Keratinocyte (primary cell): ENCODE results near the gene ARHGAP8. TPM values are rescaled to one million over a fixed set of nuclear protein-coding genes. Genes with fewer than 3 reads are reported as not detected.

Experiments used
- DNase-seq: peaks from one replicate; pipeline ENCODE4 v3.0.0-alpha.2; 2011; ENCODE audit warnings: low read depth, missing footprints, low spot score
- FAIRE-seq: peaks from 2 replicates; lab custom pipeline; 2011; peaks lifted over from hg19 to GRCh38; lab: Jason Lieb, UNC
- H2AFZ ChIP-seq: 2 replicates; pipeline ENCODE4 v1.6.0; 2012; ENCODE audit warnings: low read length, control low read depth, inconsistent platforms; ENCODE audit not compliant: control insufficient read depth
- H3K27ac ChIP-seq: 2 replicates; pipeline ENCODE4 v1.5.1; 2011; ENCODE audit warnings: low read length; ENCODE audit not compliant: control insufficient read depth, insufficient read depth
- H3K27me3 ChIP-seq: 3 replicates; pipeline ENCODE4 v1.6.0; 2011; ENCODE audit warnings: low read length; ENCODE audit not compliant: control insufficient read depth, insufficient read depth; ENCODE audit errors: extremely low read depth
- H3K36me3 ChIP-seq, 2 experiments: 2 replicates in 1 of 2; 3 replicates in 1 of 2; pipeline ENCODE4 v1.5.1; 2011; ENCODE audit warnings: low read length in 2 of 2, mild to moderate bottlenecking in 1 of 2; ENCODE audit not compliant: control insufficient read depth in 2 of 2, insufficient read depth in 2 of 2; ENCODE audit errors: extremely low read depth in 1 of 2
- H3K4me1 ChIP-seq: 3 replicates; pipeline ENCODE4 v1.5.1; 2011; ENCODE audit warnings: low read length; ENCODE audit not compliant: control insufficient read depth, insufficient read depth; ENCODE audit errors: extremely low read depth
- H3K4me2 ChIP-seq: 3 replicates; pipeline ENCODE4 v1.6.0; 2011; ENCODE audit warnings: low read depth, low read length; ENCODE audit not compliant: control insufficient read depth, insufficient read depth; ENCODE audit errors: extremely low read depth
- H3K4me3 ChIP-seq, 3 experiments: fragments of 200-600 bp in 1 of 3; sonication (generic) in 1 of 3; 2 replicates in 2 of 3; 3 replicates in 1 of 3; pipeline ENCODE4 v1.5.1; 2011 to 2016; ENCODE audit warnings: low read length in 3 of 3, mild to moderate bottlenecking in 3 of 3, control low read depth in 2 of 3, inconsistent platforms in 1 of 3, low read depth in 1 of 3, mixed read lengths in 1 of 3, mixed run types in 1 of 3, moderate library complexity in 1 of 3; ENCODE audit not compliant: control insufficient read depth in 2 of 3, insufficient read depth in 2 of 3; ENCODE audit errors: extremely low read depth in 1 of 3
- H3K79me2 ChIP-seq: 2 replicates; pipeline ENCODE4 v1.6.0; 2012; ENCODE audit warnings: low read length; ENCODE audit not compliant: control insufficient read depth, insufficient read depth
- H3K9ac ChIP-seq: 3 replicates; pipeline ENCODE4 v1.6.0; 2011; ENCODE audit warnings: low read length; ENCODE audit not compliant: control insufficient read depth, insufficient read depth; ENCODE audit errors: extremely low read depth
- H3K9me1 ChIP-seq: 3 replicates; pipeline ENCODE4 v1.6.0; 2011; ENCODE audit warnings: low read length; ENCODE audit not compliant: control insufficient read depth, insufficient read depth; ENCODE audit errors: extremely low read depth
- H3K9me3 ChIP-seq: 2 replicates; pipeline ENCODE4 v1.5.1; 2012; ENCODE audit warnings: low read depth, low read length; ENCODE audit not compliant: control insufficient read depth
- H4K20me1 ChIP-seq: 3 replicates; pipeline ENCODE4 v1.6.0; 2011; ENCODE audit warnings: low read length; ENCODE audit not compliant: control insufficient read depth, insufficient read depth; ENCODE audit errors: extremely low read depth
- EZH2 ChIP-seq: IDR thresholded peaks from one replicate; pipeline ENCODE4 v1.6.1; 2012; ENCODE audit warnings: inconsistent platforms, mild to moderate bottlenecking, low read length, moderate library complexity
- dilution Hi-C: fragments of 300-500 bp; cut with MboI; formaldehyde crosslinking; loops from one replicate; pipeline ENCODE4 v1.7.0; 2020; ENCODE audit warnings: low sequenced_read_pairs; ENCODE audit not compliant: extremely low pct_ligation_motif_present
- polyA plus RNA-seq, 5 experiments: library from polyadenylated mRNA; depleted of rRNA in 3 of 5; stranded (reverse) in 3 of 5; stranded (forward) in 1 of 5; unstranded in 1 of 5; fragments of >200 nt; gene quantifications; 1 replicate in 1 of 5; 2 replicates in 3 of 5; 3 replicates in 1 of 5; pipeline versions ENCODE4 v1.2.1 to v1.2.3, GENCODE V29; 2011 to 2012; ENCODE audit warnings: missing spikeins in 2 of 5, low read depth in 1 of 5, low replicate concordance in 1 of 5
- TF ChIP-seq, protein P1 (sequence below), 3 experiments: IDR thresholded peaks in 1 of 3; conservative IDR thresholded peaks in 1 of 3; optimal IDR thresholded peaks in 1 of 3; 2 replicates in 2 of 3; 3 replicates in 1 of 3; pipeline versions ENCODE3 to v1.5.1; 2011; ENCODE audit warnings: low read length in 3 of 3, mild to moderate bottlenecking in 3 of 3, moderate library complexity in 2 of 3, control low read depth in 1 of 3, inconsistent platforms in 1 of 3; ENCODE audit not compliant: insufficient read depth in 2 of 3; ENCODE audit errors: extremely low read depth in 1 of 3

The ARHGAP8 gene
- polyA plus RNA-seq, 1 donor (not counting 4 experiments of a cell fraction or from before 2014, with no cell fraction given) = 21.3 TPM

- Histone ChIP-seq H4K20me1 (no peaks in the 10 kb centered on the region), H3K79me2 (no peaks in the 10 kb centered on the region), H3K27ac (no peak overlapping the region), H3K36me3 (peaks cover 15 to 19% of the 10 kb centered on the region in 2 experiments), H3K4me3 (no peak overlapping the region), H3K9ac (no peak overlapping the region), H3K4me2 (no peak overlapping the region), H2AFZ (no peak overlapping the region), H3K4me1 (no peaks in the 10 kb centered on the region), H3K27me3 (no peaks in the 10 kb centered on the region), H3K9me3 (no peaks in the 10 kb centered on the region), H3K9me1 (no peaks in the 10 kb centered on the region)
- TF ChIP-seq, protein P1, sequence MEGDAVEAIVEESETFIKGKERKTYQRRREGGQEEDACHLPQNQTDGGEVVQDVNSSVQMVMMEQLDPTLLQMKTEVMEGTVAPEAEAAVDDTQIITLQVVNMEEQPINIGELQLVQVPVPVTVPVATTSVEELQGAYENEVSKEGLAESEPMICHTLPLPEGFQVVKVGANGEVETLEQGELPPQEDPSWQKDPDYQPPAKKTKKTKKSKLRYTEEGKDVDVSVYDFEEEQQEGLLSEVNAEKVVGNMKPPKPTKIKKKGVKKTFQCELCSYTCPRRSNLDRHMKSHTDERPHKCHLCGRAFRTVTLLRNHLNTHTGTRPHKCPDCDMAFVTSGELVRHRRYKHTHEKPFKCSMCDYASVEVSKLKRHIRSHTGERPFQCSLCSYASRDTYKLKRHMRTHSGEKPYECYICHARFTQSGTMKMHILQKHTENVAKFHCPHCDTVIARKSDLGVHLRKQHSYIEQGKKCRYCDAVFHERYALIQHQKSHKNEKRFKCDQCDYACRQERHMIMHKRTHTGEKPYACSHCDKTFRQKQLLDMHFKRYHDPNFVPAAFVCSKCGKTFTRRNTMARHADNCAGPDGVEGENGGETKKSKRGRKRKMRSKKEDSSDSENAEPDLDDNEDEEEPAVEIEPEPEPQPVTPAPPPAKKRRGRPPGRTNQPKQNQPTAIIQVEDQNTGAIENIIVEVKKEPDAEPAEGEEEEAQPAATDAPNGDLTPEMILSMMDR (optimal IDR thresholded peaks at IDR 0.05 in 1 of 3, IDR thresholded peaks at IDR 0.05 in 1 of 3, conservative IDR thresholded peaks at IDR 0.05 in 1 of 3; ENCODE audit: extremely low read depth in 1 of 3, insufficient read depth in 2 of 3, low read length in 3 of 3) = no peak
- TF ChIP-seq EZH2 = no peak
- FAIRE-seq (no peak), DNase-seq (no peak)
- dilution Hi-C loops = no loop called here
Observed at GRCh38 chr22:44724416-44724815, 28.0 kb upstream of the ARHGAP8 start.

- dilution Hi-C loops = no loop called here
- no peak overlapping the region for H3K9ac ChIP-seq
- H2AFZ ChIP-seq = no peak overlapping the region
- no peaks in the 10 kb centered on the region for H3K27me3 ChIP-seq
- TF ChIP-seq, protein P1 (optimal IDR thresholded peaks at IDR 0.05 in 1 of 3, IDR thresholded peaks at IDR 0.05 in 1 of 3, conservative IDR thresholded peaks at IDR 0.05 in 1 of 3; ENCODE audit: extremely low read depth in 1 of 3, insufficient read depth in 2 of 3, low read length in 3 of 3) = no peak
- TF ChIP-seq EZH2 = no peak
- H3K79me2 ChIP-seq = no peaks in the 10 kb centered on the region
- no peaks in the 10 kb centered on the region for H3K4me1 ChIP-seq
- H3K4me2 ChIP-seq = no peak overlapping the region
- H3K27ac ChIP-seq = no peak overlapping the region
- no peaks in the 10 kb centered on the region for H3K9me3 ChIP-seq
- FAIRE-seq (no peak), DNase-seq (no peak)
- no peaks in the 10 kb centered on the region for H3K9me1 ChIP-seq
- peaks cover 10 to 19% of the 10 kb centered on the region in 2 experiments for H3K36me3 ChIP-seq
- H3K4me3 ChIP-seq = no peak overlapping the region
- H4K20me1 ChIP-seq = no peaks in the 10 kb centered on the region
Observed at GRCh38 chr22:44724859-44725258, 27.5 kb upstream of the ARHGAP8 start.
